Heart left ventricle (tissue), 13 donors: ENCODE measurements around the gene FAM120B.

Experiments
- CTCF ChIP-seq, 12 donors: fragments of 200-600 bp; sonication (generic) in 4 of 12; IDR thresholded peaks; one replicate each; pipeline versions ENCODE4 v1.5.0 to v1.8.0; 2018 to 2022; ENCODE audit warnings: antibody characterized with exemption in 12 of 12, mild to moderate bottlenecking in 5 of 12
- POLR2A ChIP-seq, 2 donors: fragments of 450-650 bp; IDR thresholded peaks; one replicate each; pipeline ENCODE4 v1.6.1; 2017; ENCODE audit warnings: antibody characterized with exemption in 2 of 2, mild to moderate bottlenecking in 2 of 2, moderate library complexity in 2 of 2
- donor health status: ischemic (EF 13 %, LVEDD 7.1; RV severe dilation, severe dysfunction).
- donor health status: DM: no; HTN: yes; CAD: no.
- donor health status: DM: no; HTN: no; CAD: no.
- donor health status: ischemic (EF 25% LVEDD 6.9; RV normal size, moderate dysfunction).
- donor health status: ischemic (EF 25% LVEDD 5.7; RV mildly dilated, moderate dysfunction).
- donor health status: ischemic (EF 35%, LVEDD 5.7; RV mildly dilated, moderate dysfunction).
- donor health status: nonischemic (EF 11% LVEDD 7.7; RV severe dilation, severe dysfunction).
- donor health status: DM: yes; HTN: yes; CAD: no.
- donor health status: PGD.
- donor health status: ischemic (EF 29% LVEDD 5.4; RV normal size, mild dysfunction).
- donor health status: nonischemic (EF 23%, LVEDD 6.1; RV moderate dilation, normal function).

GRCh38 chr6:170423030-170423429 is 116.5 kb downstream of the FAM120B start:
- no peak for TF ChIP-seq CTCF (IDR thresholded peaks at IDR 0.05)
- no peak for TF ChIP-seq POLR2A (IDR thresholded peaks at IDR 0.05)
